Right lobe of liver (tissue), 4 donors: Measurements from ENCODE around the gene CLCNKB.

Experiments
- POLR2A ChIP-seq: fragments of 450-650 bp; IDR thresholded peaks from one replicate; pipeline ENCODE4 v1.6.1; 2017; ENCODE audit warnings: antibody characterized with exemption, mild to moderate bottlenecking
- TF ChIP-seq, protein P1 (sequence below), 4 donors: fragments of 200-600 bp in 3 of 4; fragments of 450-650 bp in 1 of 4; IDR thresholded peaks; one replicate each; pipeline versions ENCODE4 v1.5.1 to v1.8.0; 2016 to 2022; ENCODE audit warnings: antibody characterized with exemption in 4 of 4, mild to moderate bottlenecking in 2 of 4
- donor health status: DM: no; HTN: no; CAD: no.
- donor health status: DM: no; HTN: no; CAD: no.
- donor health status: DM: no; HTN: yes; CAD: no.

DNA sequence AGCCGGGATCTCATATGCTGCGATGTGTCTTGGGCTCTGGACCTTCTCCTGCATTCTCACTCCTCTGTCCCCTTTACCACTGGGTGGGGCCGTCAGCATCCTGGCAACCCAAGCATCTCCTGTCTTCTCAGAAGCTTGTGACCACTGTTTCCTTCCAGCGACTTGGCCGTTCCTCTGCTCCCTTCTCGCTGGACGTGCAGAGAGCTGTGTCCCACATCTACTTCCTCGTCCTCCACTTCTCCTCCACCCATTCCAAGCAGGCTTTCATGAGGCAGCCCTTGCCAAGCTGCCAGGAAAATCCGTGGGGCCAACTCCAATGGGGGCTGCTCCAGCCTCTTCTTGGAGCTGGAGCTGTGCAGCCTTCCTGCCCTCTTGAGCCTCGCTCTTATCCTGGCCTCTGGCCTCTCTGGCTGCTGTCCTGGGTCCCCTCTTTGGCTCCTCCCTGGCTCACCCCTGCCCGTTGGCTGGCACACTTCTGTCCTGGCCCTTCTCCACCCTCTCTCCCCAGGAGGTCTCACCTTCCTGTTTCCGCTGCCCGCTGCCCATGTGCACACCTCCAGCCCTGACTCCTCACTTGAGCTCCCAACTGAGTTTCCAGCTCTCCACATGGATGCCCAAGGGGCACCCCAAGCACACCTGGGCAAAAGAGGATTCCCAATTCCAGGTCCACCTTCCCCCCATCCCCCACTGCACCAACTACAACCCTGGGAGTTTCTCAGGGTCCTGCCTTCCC, 21.1 kb downstream of the CLCNKB start:
- TF ChIP-seq, protein P1, sequence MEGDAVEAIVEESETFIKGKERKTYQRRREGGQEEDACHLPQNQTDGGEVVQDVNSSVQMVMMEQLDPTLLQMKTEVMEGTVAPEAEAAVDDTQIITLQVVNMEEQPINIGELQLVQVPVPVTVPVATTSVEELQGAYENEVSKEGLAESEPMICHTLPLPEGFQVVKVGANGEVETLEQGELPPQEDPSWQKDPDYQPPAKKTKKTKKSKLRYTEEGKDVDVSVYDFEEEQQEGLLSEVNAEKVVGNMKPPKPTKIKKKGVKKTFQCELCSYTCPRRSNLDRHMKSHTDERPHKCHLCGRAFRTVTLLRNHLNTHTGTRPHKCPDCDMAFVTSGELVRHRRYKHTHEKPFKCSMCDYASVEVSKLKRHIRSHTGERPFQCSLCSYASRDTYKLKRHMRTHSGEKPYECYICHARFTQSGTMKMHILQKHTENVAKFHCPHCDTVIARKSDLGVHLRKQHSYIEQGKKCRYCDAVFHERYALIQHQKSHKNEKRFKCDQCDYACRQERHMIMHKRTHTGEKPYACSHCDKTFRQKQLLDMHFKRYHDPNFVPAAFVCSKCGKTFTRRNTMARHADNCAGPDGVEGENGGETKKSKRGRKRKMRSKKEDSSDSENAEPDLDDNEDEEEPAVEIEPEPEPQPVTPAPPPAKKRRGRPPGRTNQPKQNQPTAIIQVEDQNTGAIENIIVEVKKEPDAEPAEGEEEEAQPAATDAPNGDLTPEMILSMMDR (IDR thresholded peaks at IDR 0.05) = no peak
- TF ChIP-seq POLR2A = no peak
